Left forelimb (tissue), 1 donor: ENCODE measurements around the gene FRMD4A.
"Not testable (repeated sequence)": the region's sequence is repeated elsewhere in the genome, so short reads cannot be mapped to it uniquely, and the experiment has no call there.

Source experiments
- DNase-seq: peaks from one replicate; pipeline ENCODE4 v3.0.0-alpha.2; 2018; ENCODE audit warnings: low spot score

FRMD4A gene

GRCh38 chr10:13812804-13813203 lies 517.9 kb downstream of the FRMD4A start:
- no peak for DNase-seq

- no peak for DNase-seq
These were observed 520.2 kb downstream of the FRMD4A start for GRCh38 chr10:13810568-13810967.

GRCh38 chr10:13809427-13809826 lies 521.3 kb downstream of the FRMD4A start:
- no peak for DNase-seq

DNA sequence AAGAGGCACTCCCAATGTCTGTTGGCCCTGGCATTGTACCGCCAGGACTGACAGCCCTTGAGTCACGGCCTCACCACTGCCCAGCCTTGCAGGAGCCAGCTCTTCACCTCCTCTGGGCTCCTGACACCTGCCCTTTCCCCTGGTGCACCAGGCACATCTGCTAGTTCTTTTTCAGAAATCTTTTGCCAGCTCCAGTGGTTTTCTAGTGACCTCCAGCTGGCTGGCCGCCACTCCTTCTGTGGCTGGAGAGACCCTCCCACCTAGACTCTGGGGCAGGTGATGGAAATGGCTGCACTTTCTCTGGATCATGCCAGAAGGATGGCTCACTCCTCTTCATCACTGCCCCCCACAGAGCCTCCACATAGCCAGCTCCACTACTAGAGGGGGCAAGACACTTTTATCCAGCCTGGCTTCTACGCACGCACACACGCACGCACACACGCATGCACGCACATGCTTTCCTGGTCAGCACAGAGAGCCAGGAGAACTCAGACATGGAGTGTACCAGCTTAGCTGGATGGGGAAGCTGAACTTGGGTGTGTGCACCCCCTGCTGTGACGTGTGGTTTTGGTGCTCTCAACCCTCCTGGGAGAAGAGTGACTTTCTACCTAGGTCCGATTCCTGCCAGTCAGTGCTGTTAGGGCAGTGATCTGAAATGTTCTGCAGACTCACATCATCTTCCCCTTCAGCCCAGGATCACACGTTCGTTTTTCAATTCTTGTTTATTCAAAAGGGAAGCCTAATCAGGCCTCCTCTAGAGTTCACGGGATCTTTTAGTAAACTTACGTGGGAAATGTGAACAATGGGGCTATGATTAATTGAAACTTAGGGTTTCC lies 522.0 kb downstream of the FRMD4A start:
- DNase-seq, result no peak

GRCh38 chr10:13806419-13806818 lies 524.3 kb downstream of the FRMD4A start:
- no peak for DNase-seq

GRCh38 chr10:13803566-13804554 lies 526.9 kb downstream of the FRMD4A start:
- no peak for DNase-seq

DNA sequence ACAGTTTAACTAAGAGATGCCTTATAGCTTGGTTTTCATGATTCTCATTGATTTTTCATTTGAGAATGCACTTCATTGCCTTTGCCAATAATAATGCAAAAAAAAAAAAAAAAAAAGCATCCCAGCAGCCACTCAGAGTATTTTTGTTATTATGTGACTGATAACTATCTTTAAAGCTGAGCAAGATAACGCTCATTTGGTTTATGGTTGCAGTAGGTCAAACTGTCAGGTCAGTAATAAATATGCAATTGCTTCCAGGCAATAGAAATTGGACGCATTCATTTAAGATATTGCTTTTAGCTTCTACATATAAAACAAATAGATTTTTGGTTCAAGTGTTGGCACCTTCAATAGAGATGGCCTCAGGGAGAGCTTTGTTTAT lies 528.8 kb downstream of the FRMD4A start:
- no peak for DNase-seq

DNA sequence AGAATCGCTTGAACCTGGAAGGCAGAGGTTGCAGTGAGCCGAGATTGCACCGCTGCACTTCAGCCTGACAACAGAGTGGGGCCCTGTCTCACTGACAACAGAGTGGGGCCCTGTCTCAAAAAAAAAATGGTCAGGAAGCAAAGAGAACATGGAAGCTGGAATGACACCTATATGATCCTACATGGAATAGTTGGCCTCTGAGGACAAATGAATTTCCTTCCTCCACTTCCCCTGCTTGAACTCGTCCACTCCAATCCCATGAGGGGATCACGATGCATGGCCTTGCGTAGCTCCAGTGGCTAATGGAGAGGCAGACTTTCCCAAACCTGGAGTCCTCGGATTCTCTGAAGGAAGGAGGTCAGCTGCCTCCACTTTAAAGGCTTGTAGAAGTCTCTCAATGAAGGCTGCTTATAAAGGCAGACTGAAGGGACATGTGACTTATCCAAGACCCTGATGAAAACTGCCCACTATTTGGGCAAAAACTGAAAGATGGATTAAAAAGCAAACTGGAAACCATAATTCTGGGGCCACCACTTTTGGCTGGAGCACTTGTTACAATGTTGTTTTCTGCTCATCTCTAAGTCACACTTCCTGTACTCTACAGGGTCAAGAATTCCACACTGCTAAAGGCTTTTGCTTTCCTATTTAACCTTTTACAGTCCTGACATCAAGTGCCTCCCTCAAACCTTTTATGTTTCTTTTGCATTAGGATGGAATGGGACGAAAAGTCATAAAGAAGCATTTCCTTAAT lies 529.4 kb downstream of the FRMD4A start:
- no peak for DNase-seq

DNA sequence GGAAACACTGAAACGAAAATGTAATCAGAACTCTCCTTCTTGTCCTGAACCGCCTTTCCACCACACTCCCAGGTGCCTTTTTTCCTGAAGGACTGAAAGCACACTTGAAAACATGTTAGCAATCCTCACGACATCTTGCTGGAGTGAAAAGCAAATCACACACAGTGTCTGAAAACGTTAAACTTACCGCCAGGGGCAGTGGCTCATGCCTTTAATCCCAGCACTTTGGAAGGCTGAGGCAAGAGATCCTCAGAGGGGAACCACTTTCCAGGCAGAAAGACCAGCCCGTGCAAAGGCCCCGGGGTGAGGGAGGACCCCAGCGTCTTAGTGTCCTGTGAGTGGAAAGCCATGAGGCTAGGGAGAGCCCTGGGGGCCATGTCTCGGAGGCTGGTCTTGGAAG lies 533.6 kb downstream of the FRMD4A start:
- DNase-seq, result no peak

- no peak for DNase-seq
These were observed 534.8 kb downstream of the FRMD4A start for GRCh38 chr10:13795653-13796555.

GRCh38 chr10:13794992-13795612 lies 535.6 kb downstream of the FRMD4A start:
- no peak for DNase-seq

- DNase-seq, result no peak
These were observed 538.7 kb downstream of the FRMD4A start for GRCh38 chr10:13792006-13792405.

- no peak for DNase-seq
These were observed 539.2 kb downstream of the FRMD4A start for GRCh38 chr10:13791483-13791882.

- no peak for DNase-seq
These were observed 540.5 kb downstream of the FRMD4A start for GRCh38 chr10:13790196-13790595.

DNA sequence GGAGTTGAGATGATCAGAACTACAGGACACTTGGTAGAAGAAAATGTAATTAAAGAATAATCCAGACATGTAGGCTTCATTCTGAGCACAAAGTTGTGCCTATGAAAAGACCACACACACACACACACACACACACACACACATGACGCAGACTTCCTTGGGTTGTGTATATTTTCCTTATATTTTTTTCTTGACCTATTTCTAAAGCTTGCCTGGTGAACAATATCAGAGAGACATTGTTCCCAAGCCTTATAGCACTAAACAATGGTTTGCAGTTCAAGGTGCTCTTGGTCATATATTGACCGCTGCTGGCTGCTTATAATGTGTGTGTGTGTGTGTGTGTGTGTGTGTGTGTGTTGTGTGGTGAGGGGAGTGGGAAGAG lies 541.3 kb downstream of the FRMD4A start:
- no peak for DNase-seq

- DNase-seq, result no peak
These were observed 541.8 kb downstream of the FRMD4A start for GRCh38 chr10:13788711-13789447.

GRCh38 chr10:13788320-13788600 lies 542.5 kb downstream of the FRMD4A start:
- no peak for DNase-seq

- DNase-seq, result no peak
These were observed 543.7 kb downstream of the FRMD4A start for GRCh38 chr10:13787015-13787421.

- DNase-seq, result no peak
These were observed 546.7 kb downstream of the FRMD4A start for GRCh38 chr10:13784067-13784466.

DNA sequence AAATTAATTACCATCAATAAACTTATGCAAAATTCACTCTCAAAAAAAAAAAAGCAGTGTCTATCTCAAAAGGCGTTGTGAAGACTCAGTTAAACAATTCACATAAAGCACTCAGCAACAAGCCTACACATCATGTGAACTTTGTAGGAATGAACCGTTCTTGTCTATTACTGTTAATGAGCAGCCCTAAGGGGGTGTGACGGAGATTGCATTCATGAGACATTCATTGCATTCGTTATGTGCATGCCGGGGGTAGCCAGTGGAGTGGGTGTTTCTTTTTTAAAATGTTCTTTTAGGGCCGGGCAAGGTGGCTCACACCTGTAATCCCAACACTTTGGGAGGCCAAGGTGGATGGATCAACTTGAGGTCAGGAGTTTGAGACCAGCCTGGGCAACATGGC lies 551.0 kb downstream of the FRMD4A start:
- no peak for DNase-seq

GRCh38 chr10:13778693-13778960 lies 552.1 kb downstream of the FRMD4A start:
- not testable (repeated sequence) for DNase-seq
